PFSK-1 (cell line): ENCODE data around the gene ARHGAP15.

Experiments
- POLR2AphosphoS5 ChIP-seq: IDR thresholded peaks from 2 replicates; pipeline ENCODE4 v1.6.1; 2012; ENCODE audit warnings: low read depth, mild to moderate bottlenecking, control low read depth, low read length, moderate library complexity
- TF ChIP-seq, protein P1 (sequence below), 2 experiments: IDR thresholded peaks; 2 replicates each; pipeline versions ENCODE4 v1.6.1 to v1.8.0; 2011 to 2012; ENCODE audit warnings: low read depth in 2 of 2, low read length in 2 of 2, control low read depth in 1 of 2, inconsistent platforms in 1 of 2, mild to moderate bottlenecking in 1 of 2, moderate library complexity in 1 of 2; ENCODE audit not compliant: insufficient read depth in 1 of 2

DNA sequence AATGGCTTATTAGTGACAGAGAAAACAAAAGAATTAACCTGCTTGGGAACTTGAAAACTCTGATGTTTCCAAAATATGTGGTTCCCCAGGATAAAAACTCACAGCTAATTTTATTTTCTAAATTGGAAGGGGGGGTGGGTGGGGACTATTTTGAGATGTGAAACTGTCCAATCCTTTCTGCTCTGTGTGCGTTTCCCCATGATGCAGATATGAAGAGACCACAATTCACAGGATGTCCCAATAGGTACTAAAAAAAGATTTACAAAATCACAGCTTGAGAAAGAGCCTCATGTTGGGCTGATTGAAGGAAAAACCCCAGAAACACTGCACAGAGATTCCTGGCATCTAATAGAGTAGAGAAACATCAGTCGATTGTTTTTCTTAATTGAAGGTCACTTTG is 273.2 kb downstream of the ARHGAP15 start:
- TF ChIP-seq POLR2AphosphoS5, result no peak
- TF ChIP-seq, protein P1, sequence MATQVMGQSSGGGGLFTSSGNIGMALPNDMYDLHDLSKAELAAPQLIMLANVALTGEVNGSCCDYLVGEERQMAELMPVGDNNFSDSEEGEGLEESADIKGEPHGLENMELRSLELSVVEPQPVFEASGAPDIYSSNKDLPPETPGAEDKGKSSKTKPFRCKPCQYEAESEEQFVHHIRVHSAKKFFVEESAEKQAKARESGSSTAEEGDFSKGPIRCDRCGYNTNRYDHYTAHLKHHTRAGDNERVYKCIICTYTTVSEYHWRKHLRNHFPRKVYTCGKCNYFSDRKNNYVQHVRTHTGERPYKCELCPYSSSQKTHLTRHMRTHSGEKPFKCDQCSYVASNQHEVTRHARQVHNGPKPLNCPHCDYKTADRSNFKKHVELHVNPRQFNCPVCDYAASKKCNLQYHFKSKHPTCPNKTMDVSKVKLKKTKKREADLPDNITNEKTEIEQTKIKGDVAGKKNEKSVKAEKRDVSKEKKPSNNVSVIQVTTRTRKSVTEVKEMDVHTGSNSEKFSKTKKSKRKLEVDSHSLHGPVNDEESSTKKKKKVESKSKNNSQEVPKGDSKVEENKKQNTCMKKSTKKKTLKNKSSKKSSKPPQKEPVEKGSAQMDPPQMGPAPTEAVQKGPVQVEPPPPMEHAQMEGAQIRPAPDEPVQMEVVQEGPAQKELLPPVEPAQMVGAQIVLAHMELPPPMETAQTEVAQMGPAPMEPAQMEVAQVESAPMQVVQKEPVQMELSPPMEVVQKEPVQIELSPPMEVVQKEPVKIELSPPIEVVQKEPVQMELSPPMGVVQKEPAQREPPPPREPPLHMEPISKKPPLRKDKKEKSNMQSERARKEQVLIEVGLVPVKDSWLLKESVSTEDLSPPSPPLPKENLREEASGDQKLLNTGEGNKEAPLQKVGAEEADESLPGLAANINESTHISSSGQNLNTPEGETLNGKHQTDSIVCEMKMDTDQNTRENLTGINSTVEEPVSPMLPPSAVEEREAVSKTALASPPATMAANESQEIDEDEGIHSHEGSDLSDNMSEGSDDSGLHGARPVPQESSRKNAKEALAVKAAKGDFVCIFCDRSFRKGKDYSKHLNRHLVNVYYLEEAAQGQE (IDR thresholded peaks at IDR 0.05; ENCODE audit: insufficient read depth in 1 of 2, low read depth in 2 of 2, low read length in 2 of 2), result no peak
